Esophagus squamous epithelium (tissue), 4 donors: Measurements from ENCODE around the gene IQCE.
"Not testable (repeated sequence)": the region's sequence is repeated elsewhere in the genome, so short reads cannot be mapped to it uniquely, and the experiment has no call there.

Source experiments
- CTCF ChIP-seq, 6 experiments: fragments of 450-650 bp in 4 of 6; fragments of 200-600 bp in 2 of 6; sonication (generic) in 2 of 6; IDR thresholded peaks; one replicate each; pipeline ENCODE4 v1.5.1; 2016 to 2019; ENCODE audit warnings: antibody characterized with exemption in 6 of 6, mild to moderate bottlenecking in 4 of 6, moderate library complexity in 4 of 6
- POLR2A ChIP-seq, 4 donors: fragments of 450-650 bp; IDR thresholded peaks; one replicate each; pipeline ENCODE4 v1.6.1; 2017; ENCODE audit warnings: antibody characterized with exemption in 4 of 4, mild to moderate bottlenecking in 4 of 4, moderate library complexity in 3 of 4

- not testable (repeated sequence) for TF ChIP-seq CTCF, POLR2A (IDR thresholded peaks at IDR 0.05)
Observed at GRCh38 chr7:2532816-2533215, 26.0 kb upstream of the IQCE start.
